GM08714 (cell line): ENCODE results near the gene STRADB.
"Not testable (repeated sequence)": the region's sequence is repeated elsewhere in the genome, so short reads cannot be mapped to it uniquely, and the experiment has no call there.

Source experiments
- H3K4me3 ChIP-seq: fragments of 200-500 bp; sonication (Bioruptor generic); 2 replicates; pipeline ENCODE4 v1.5.1; 2014; ENCODE audit warnings: mild to moderate bottlenecking, low read length, inconsistent platforms
- ZNF274 ChIP-seq: IDR thresholded peaks from 2 replicates; pipeline ENCODE4 v1.6.1; 2012; ENCODE audit warnings: mild to moderate bottlenecking, low read depth, low read length

STRADB gene

GRCh38 chr2:201419057-201419635 is 32.4 kb upstream of the STRADB start:
- no peak for TF ChIP-seq ZNF274
- H3K4me3 ChIP-seq, result no peak overlapping the region

- no peak for TF ChIP-seq ZNF274
Observed at GRCh38 chr2:201419986-201420385, 31.6 kb upstream of the STRADB start.

DNA sequence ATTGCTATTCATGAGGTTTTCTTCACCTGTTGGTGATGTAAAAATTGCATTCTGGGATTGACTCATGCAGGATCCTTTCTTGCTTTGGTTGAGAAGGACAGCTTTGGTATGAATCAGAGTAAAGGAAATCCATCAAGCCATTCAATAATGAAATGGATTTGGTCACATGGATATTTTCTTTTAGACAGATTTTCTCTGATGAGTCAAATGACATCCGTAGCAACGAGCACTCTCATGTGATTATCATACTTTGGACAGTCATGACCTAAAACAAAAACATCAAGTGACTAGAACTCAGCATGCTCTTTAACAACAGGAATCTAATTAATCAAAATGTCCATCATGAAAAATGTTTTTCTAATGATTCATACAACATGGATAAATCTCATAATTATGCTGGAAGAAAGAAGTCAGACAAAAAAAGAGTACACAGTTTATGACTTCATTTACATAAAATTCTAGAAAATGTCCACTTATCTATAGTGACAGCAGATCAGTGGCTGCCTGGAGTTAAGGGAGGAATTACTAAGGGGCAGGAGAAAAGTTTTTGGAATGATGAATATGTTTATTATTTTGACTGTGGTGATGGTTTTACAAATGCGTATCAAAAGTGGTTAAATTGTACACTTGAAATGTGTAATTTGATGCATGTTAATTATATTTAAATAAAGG is 31.0 kb upstream of the STRADB start:
- H3K4me3 ChIP-seq, result no peak overlapping the region
- TF ChIP-seq ZNF274, result no peak

More at GRCh38 chr2:201419986-201420385, 31.6 kb upstream of the STRADB start:
- no peak overlapping the region for H3K4me3 ChIP-seq

DNA sequence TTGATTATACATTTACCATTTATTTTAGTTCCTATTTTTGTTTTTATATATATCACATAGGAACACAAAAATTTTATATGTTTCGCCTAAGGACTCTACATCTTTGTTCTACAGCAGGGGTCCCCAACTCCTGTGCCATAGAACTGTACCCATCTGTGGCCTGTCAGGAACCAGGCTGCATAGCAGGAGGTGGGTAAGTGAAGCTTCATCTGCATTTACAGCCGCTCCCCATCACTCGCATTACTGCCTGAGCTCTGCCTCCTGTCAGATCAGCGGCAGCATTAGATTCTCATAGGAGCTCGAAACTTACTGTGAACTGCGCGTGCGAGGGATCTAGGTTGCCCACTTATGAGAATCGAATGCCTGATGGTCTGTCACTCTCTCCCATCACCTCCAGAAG is 25.6 kb upstream of the STRADB start:
- H3K4me3 ChIP-seq, result no peak overlapping the region
- no peak for TF ChIP-seq ZNF274

DNA sequence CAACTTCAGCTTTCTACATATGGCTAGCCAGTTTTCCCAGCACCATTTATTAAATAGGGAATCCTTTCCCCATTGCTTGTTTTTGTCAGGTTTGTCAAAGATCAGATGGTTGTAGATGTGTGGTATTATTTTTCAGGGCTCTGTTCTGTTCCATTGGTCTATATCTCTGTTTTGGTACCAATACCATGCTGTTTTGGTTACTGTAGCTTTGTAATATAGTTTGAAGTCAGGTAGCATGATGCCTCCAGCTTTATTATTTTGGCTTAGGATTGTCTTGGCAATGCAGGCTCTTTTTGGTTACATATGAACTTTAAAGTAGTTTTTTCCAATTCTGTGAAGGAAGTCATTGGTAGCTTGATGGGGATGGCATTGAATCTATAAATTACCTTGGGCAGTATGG is 23.2 kb upstream of the STRADB start:
- H3K4me3 ChIP-seq, result not testable (repeated sequence)

DNA sequence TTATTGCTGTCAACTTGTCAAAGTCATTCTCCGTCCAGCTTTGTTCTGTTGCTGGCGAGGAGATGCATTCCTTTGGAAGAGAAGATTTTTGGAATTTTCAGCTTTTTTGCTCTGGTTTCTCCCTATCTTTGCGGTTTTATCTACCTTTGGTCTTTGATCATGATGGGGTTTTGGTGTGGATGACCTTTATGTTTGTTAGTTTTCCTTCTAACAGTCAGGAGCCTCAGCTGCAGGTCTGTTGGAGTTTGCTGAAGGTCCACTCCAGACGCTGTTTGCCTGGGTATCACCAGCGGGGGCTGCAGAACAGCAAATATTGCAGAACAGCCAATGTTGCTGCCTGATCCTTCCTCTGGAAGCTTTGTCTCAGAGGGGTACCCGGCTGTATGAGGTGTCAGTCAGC is 21.7 kb upstream of the STRADB start:
- H3K4me3 ChIP-seq, result not testable (repeated sequence)

DNA sequence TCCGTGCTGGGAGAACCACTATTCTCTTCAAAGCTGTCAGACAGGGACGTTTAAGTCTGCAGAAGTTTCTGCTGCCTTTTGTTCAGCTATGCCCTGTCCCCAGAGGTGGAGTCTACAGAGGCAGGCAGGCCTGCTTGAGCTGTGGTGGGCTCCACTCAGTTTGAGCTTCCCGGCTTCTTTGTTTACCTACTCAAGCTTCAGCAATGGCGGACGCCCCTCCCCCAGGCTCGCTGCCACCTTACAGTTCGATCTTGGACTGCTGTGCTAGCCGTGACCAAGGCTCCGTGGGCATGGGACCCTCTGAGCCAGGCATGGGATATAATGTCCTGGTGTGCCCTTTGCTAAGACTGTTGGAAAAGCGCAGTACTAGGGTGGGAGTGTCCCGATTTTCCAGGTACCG is 21.2 kb upstream of the STRADB start:
- H3K4me3 ChIP-seq, result not testable (repeated sequence)

GRCh38 chr2:201430839-201431238 is 20.7 kb upstream of the STRADB start:
- no peak overlapping the region for H3K4me3 ChIP-seq
- no peak for TF ChIP-seq ZNF274

DNA sequence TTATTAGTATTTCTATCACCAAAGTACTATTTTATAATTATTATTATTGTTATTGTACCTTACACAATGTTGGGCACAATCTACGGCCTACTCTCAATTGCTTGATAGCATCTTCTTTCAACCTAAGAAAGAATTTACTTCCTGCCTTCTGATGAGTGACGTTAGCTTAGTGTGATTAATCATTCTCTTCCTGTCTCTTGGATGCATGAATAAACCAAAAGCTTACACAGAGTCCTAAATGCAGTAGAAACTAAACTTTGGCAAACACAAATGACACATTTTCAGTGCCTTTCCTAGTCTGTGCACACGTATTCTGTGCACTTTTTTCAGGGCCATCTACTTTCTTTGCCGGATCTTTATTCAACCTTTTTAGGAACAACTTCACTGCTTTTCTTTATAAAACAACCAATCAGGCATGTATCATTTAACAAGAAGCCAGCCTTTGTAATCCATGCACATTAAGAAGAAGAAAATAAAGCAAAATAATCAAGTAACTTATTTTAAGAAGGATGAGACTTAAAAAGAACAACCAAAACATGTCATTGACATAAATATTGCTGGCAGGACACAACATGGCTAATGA is 19.4 kb upstream of the STRADB start:
- no peak for TF ChIP-seq ZNF274
- H3K4me3 ChIP-seq, result no peak overlapping the region

DNA sequence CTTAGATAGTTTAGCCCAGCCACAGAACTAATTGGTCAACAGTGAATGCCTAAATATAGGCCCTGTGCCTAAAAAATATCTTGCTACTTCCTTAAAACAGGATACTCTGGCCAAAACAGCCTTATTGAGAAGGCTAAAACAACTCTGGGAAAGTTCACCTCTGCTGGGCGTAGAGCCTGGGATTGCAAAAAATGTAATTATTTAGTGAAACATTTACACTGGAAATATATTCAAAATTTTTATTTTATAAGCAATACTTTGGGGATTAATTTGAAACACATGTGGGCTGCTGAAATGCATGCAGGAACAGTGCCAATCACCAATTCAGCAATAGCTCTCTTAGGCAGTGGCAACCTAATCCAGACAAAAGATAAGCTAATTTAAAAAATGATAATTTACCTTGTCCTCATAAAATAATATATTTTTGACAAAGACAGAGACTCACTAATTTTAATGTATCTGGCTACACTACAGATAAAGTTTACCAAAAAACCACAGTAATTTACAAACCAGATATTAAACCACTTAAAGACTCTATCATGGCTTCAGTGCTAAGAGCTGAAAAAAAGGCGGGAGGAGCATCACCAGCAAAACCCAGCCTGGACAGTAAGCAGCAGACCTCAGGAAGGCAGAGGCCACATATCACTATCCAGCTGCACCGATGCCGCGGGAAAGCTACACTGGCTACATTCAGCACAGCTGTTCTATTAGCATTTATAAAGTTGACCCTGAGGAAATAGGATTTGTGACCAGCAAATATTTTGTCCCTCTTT is 18.7 kb upstream of the STRADB start:
- no peak overlapping the region for H3K4me3 ChIP-seq
- no peak for TF ChIP-seq ZNF274

GRCh38 chr2:201433394-201433995 is 18.0 kb upstream of the STRADB start:
- H3K4me3 ChIP-seq, result no peak overlapping the region
- no peak for TF ChIP-seq ZNF274

DNA sequence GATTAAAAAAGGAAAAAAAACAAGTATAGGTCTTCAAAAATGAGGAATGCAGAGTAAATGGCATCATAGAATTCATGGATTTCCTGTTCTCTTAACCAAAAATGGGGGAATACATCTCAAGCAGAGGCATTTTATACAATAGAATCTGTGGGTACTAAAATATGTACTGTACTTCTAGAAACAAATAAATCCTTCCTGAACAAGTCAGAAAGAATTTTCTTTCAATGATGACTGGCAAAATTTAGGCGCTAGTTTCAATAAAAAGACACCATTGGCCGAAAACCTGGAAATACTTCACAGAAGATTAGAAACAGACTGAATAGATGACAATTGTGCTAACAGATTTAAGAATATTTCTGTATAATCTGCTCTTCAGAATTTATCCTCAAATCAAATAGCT is 15.4 kb upstream of the STRADB start:
- TF ChIP-seq ZNF274, result no peak
- H3K4me3 ChIP-seq, result no peak overlapping the region

DNA sequence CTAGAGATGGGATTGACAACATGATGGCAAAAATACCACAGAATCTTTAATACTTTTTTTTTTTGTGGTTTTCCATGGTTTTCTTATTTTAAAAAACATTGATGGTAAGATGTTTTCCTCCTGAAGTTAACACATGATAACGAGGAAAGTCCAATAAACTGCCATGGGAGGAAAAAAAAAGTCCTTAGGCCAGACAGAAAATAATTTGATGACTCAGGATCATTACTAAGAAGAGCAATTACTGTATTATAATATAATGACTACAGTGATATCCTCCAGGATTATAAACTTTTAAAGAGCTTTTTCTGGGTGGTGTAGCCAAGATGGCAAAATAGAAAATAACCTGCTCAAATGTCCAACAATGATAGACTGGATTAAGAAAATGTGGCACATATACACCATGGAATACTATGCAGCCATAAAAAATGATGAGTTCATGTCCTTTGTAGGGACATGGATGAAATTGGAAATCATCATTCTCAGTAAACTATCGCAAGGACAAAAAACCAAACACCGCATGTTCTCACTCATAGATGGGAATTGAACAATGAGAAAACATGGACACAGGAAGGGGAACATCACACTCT is 12.1 kb upstream of the STRADB start:
- H3K4me3 ChIP-seq, result not testable (repeated sequence)

DNA sequence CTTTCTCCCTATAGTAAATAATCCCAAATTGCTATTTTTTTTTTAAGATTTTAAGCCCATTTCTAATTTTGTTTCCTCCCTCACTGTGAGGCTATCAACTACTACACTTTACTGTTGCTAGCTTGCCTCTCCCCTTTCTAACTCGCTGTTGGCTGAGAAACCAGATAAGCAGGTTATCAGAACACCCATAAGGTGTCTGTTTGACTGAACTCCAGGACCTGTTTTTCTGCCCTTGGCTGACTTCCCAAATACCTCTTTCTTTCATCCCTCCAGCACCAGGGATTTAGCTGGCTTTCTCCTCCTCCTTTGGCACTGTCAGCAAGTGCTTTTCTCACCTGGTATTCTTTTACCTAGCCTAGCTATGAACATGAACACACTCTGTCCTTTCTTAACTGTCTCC is 11.4 kb upstream of the STRADB start:
- TF ChIP-seq ZNF274, result no peak
- no peak overlapping the region for H3K4me3 ChIP-seq
